Loucy (cell line): ENCODE data around the gene TGM4.

ENCODE experiments used
- H2AFZ ChIP-seq: fragments of 200-600 bp; sonication (generic); 2 replicates; pipeline ENCODE4 v1.6.0; 2016; ENCODE audit warnings: antibody characterized with exemption, mild to moderate bottlenecking, low read length, moderate library complexity
- H3F3A ChIP-seq: fragments of 200-600 bp; 2 replicates; pipeline ENCODE4 v1.6.0; 2016; ENCODE audit warnings: antibody characterized with exemption, low read depth, mild to moderate bottlenecking
- H3K27me3 ChIP-seq: fragments of 200-600 bp; sonication (generic); 2 replicates; pipeline ENCODE4 v1.6.1; 2014; ENCODE audit warnings: low read length, mild to moderate bottlenecking; ENCODE audit not compliant: insufficient read depth, poor library complexity, severe bottlenecking
- H3K36me3 ChIP-seq: fragments of 200-600 bp; sonication (generic); 2 replicates; pipeline ENCODE4 v1.6.1; 2016; ENCODE audit warnings: low read length; ENCODE audit not compliant: insufficient read depth
- H3K4me1 ChIP-seq: fragments of 200-600 bp; sonication (generic); 2 replicates; pipeline ENCODE4 v1.5.1; 2014; ENCODE audit warnings: low read length, mild to moderate bottlenecking; ENCODE audit not compliant: insufficient read depth, poor library complexity, severe bottlenecking
- H3K4me2 ChIP-seq: fragments of 200-600 bp; sonication (generic); 2 replicates; pipeline ENCODE4 v1.6.0; 2014; ENCODE audit warnings: antibody characterized with exemption, low read length, low read depth, mild to moderate bottlenecking; ENCODE audit not compliant: poor library complexity, severe bottlenecking
- H3K4me3 ChIP-seq: fragments of 200-600 bp; sonication (generic); 2 replicates; pipeline ENCODE4 v1.5.1; 2014; ENCODE audit warnings: low read length, mild to moderate bottlenecking, mixed read lengths; ENCODE audit not compliant: poor library complexity, severe bottlenecking
- H3K79me2 ChIP-seq: fragments of 200-600 bp; sonication (generic); 2 replicates; pipeline ENCODE4 v1.6.1; 2014; ENCODE audit warnings: low read length; ENCODE audit not compliant: insufficient read depth
- H3K9ac ChIP-seq: fragments of 200-600 bp; sonication (generic); 2 replicates; pipeline ENCODE4 v1.6.0; 2014; ENCODE audit warnings: mild to moderate bottlenecking, low read depth, low read length, moderate library complexity; ENCODE audit not compliant: poor library complexity, severe bottlenecking
- H3K9me2 ChIP-seq: fragments of 200-600 bp; sonication (generic); replicated peaks from 2 replicates; pipeline ENCODE4 v1.6.1; 2016; ENCODE audit warnings: low read depth, low read length, mixed read lengths
- H3K9me3 ChIP-seq: fragments of 200-600 bp; sonication (generic); 2 replicates; pipeline ENCODE4 v1.6.1; 2014; ENCODE audit warnings: mild to moderate bottlenecking, antibody characterized with exemption, low read length, low read depth; ENCODE audit not compliant: insufficient read depth
- H4K20me1 ChIP-seq: fragments of 200-600 bp; sonication (generic); 2 replicates; pipeline ENCODE4 v1.6.0; 2014; ENCODE audit warnings: antibody characterized with exemption, low read length, mild to moderate bottlenecking; ENCODE audit not compliant: insufficient read depth, poor library complexity, severe bottlenecking
- CTCF ChIP-seq: fragments of 200-600 bp; sonication (generic); conservative IDR thresholded peaks from 2 replicates; pipeline ENCODE4 v1.5.1; 2014; ENCODE audit warnings: mild to moderate bottlenecking, antibody characterized with exemption, low read length
- EZH2phosphoT487 ChIP-seq: fragments of 200-600 bp; IDR thresholded peaks from 2 replicates; pipeline ENCODE4 v1.6.1; 2018; ENCODE audit warnings: antibody characterized with exemption, mild to moderate bottlenecking, moderate library complexity, borderline replicate concordance

The TGM4 gene

GRCh38 chr3:44957986-44958385, 83.6 kb downstream of the TGM4 start:
- Histone ChIP-seq H3K36me3 (peaks cover 51% of the 10 kb centered on the region; the same call in 1 of the 2 replicates), H3K79me2 (peaks cover 33% of the 10 kb centered on the region)

GRCh38 chr3:44958386-44958785, 84.0 kb downstream of the TGM4 start:
- H3K4me1 ChIP-seq = peaks cover 9% of the 10 kb centered on the region
- H4K20me1 ChIP-seq = no peaks in the 10 kb centered on the region
- no peak overlapping the region for H3K4me3 ChIP-seq
- H3K4me2 ChIP-seq = no peak overlapping the region
- H3F3A ChIP-seq = no peaks in the 10 kb centered on the region
- no peaks in the 10 kb centered on the region for H3K9me2 ChIP-seq
- no peak overlapping the region for H2AFZ ChIP-seq
- no peaks in the 10 kb centered on the region for H3K27me3 ChIP-seq
- peaks cover 37% of the 10 kb centered on the region for H3K79me2 ChIP-seq
- H3K36me3 ChIP-seq = peaks cover 47% of the 10 kb centered on the region; the same call in 1 of the 2 replicates
- no peaks in the 10 kb centered on the region for H3K9me3 ChIP-seq
- H3K9ac ChIP-seq = no peak overlapping the region
- TF ChIP-seq EZH2phosphoT487 (no peak), CTCF (no peak)

More at GRCh38 chr3:44957986-44958385, 83.6 kb downstream of the TGM4 start:
- no peaks in the 10 kb centered on the region for H4K20me1 ChIP-seq
- H3K4me1 ChIP-seq = peaks cover 8% of the 10 kb centered on the region
- no peaks in the 10 kb centered on the region for H3K9me2 ChIP-seq
- H3K4me3 ChIP-seq = no peak overlapping the region
- no peaks in the 10 kb centered on the region for H3K27me3 ChIP-seq
- no peaks in the 10 kb centered on the region for H3F3A ChIP-seq
- H3K4me2 ChIP-seq = no peak overlapping the region
- H2AFZ ChIP-seq = no peak overlapping the region
- no peak for TF ChIP-seq EZH2phosphoT487
- no peaks in the 10 kb centered on the region for H3K9me3 ChIP-seq
- no peak overlapping the region for H3K9ac ChIP-seq

- no peak overlapping the region for H3K9ac ChIP-seq
- H3F3A ChIP-seq = no peaks in the 10 kb centered on the region
- peaks cover 57% of the 10 kb centered on the region for H3K79me2 ChIP-seq
- no peaks in the 10 kb centered on the region for H3K9me2 ChIP-seq
- no peaks in the 10 kb centered on the region for H4K20me1 ChIP-seq
- no peaks in the 10 kb centered on the region for H3K27me3 ChIP-seq
- TF ChIP-seq CTCF (no peak), EZH2phosphoT487 (no peak)
- peaks cover 22% of the 10 kb centered on the region for H3K4me1 ChIP-seq
- H3K4me2 ChIP-seq = no peak overlapping the region
- peaks cover 38% of the 10 kb centered on the region; the same call in 1 of the 2 replicates for H3K36me3 ChIP-seq
- H2AFZ ChIP-seq = no peak overlapping the region
- no peaks in the 10 kb centered on the region for H3K9me3 ChIP-seq
- H3K4me3 ChIP-seq = no peak overlapping the region
Measured at GRCh38 chr3:44960387-44961026, 86.1 kb downstream of the TGM4 start.

GRCh38 chr3:44961888-44962287, 87.5 kb downstream of the TGM4 start:
- H3F3A ChIP-seq = no peaks in the 10 kb centered on the region
- H3K4me3 ChIP-seq = no peak overlapping the region
- no peaks in the 10 kb centered on the region for H4K20me1 ChIP-seq
- H3K4me1 ChIP-seq = peaks cover 36% of the 10 kb centered on the region
- peaks cover 25% of the 10 kb centered on the region; the same call in 1 of the 2 replicates for H3K36me3 ChIP-seq
- no peaks in the 10 kb centered on the region for H3K9me2 ChIP-seq
- H3K4me2 ChIP-seq = no peak overlapping the region
- no peaks in the 10 kb centered on the region for H3K27me3 ChIP-seq
- H3K9ac ChIP-seq = no peak overlapping the region
- TF ChIP-seq CTCF (no peak), EZH2phosphoT487 (no peak)
- no peaks in the 10 kb centered on the region for H3K9me3 ChIP-seq
- peaks cover 71% of the 10 kb centered on the region for H3K79me2 ChIP-seq
- no peak overlapping the region for H2AFZ ChIP-seq
